NCI-H2171 treated with DMSO at 0.1 percent for 48 hours (cell line): ENCODE data around the gene POU6F1.

ENCODE experiments used
- DNase-seq: peaks from one replicate; lab custom pipeline; 2025; lab: John Stamatoyannopoulos, UW

POU6F1 gene

GRCh38 chr12:51162217-51162616 is 55.6 kb downstream of the POU6F1 start:
- DNase-seq: no peak

GRCh38 chr12:51160814-51161459 is 56.9 kb downstream of the POU6F1 start:
- DNase-seq: no peak

GRCh38 chr12:51156245-51156765 is 61.6 kb downstream of the POU6F1 start:
- no peak for DNase-seq

- no peak for DNase-seq
Measured at GRCh38 chr12:51152953-51153352, 64.9 kb downstream of the POU6F1 start.

GRCh38 chr12:51150777-51151176 is 67.1 kb downstream of the POU6F1 start:
- no peak for DNase-seq

- no peak for DNase-seq
Measured at GRCh38 chr12:51147309-51147708, 70.6 kb downstream of the POU6F1 start.

GRCh38 chr12:51139292-51139844 is 78.5 kb downstream of the POU6F1 start:
- DNase-seq: no peak
